ENCODE measurements around the gene HEXD. TPM values are rescaled to one million over a fixed set of nuclear protein-coding genes. Genes with fewer than 3 reads are reported as not detected.

HEXD gene
- 2.0 and 3.7 TPM in 2 replicates for polyA plus RNA-seq

DNA sequence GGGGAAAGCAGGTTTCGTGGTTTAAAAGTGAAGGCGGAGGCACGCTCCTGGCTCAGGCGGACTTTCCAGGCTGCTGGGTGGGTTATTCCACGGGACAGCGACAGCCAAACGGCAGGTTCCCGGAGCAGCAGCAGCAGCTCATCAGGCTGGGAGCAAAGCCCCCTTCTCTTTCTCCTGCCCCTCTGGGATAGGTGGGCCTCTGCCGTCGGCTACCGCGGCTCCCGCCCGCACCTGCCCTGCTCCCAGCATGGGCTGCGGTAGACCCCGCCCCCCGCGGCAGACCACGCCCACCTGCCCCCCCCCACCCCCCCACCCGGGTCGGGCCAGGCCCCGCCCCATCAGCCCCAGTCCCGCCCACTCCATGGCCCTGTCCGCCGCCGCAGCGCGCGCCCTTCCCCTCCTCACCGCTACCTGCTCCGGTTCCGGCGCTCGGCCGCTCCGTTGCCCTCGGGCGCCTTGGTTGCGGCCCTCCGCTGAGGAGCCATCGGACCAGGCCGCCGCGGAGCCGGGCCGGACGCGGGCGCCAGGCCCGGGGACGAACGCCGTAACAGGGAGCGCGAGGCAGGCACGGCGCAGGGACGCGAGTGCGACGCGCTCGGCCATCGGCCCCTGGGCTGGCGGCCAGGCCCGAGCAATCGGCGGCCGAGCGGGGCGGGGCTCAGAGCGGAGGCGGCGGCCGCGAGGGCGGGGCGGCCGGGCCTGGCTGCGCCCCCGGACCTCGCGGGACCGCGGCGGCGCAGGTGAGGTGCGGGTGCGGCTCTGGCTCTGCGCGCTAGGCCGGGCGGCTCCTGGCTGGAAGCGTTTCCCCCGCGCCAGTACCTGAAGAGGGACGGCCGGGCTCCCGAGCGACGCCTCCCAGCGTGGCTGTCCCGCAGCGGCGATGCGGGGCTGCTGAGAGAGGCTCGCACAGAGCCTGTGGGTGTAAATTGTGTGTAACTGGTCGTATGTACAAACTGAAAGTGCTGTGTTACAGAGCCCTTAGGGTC lies at the start of gene HEXD, which contains the start of gene OGFOD3:
Gene HEXD, plus strand, starts transcription at position 347 of the 986 bp plus-strand sequence. CDS start 1,453 bp downstream, outside the sequence.
Gene OGFOD3, minus strand, starts transcription at position 586 of the 986 bp plus-strand sequence. Its CDS starts 101 bp downstream, at position 485.

DNA sequence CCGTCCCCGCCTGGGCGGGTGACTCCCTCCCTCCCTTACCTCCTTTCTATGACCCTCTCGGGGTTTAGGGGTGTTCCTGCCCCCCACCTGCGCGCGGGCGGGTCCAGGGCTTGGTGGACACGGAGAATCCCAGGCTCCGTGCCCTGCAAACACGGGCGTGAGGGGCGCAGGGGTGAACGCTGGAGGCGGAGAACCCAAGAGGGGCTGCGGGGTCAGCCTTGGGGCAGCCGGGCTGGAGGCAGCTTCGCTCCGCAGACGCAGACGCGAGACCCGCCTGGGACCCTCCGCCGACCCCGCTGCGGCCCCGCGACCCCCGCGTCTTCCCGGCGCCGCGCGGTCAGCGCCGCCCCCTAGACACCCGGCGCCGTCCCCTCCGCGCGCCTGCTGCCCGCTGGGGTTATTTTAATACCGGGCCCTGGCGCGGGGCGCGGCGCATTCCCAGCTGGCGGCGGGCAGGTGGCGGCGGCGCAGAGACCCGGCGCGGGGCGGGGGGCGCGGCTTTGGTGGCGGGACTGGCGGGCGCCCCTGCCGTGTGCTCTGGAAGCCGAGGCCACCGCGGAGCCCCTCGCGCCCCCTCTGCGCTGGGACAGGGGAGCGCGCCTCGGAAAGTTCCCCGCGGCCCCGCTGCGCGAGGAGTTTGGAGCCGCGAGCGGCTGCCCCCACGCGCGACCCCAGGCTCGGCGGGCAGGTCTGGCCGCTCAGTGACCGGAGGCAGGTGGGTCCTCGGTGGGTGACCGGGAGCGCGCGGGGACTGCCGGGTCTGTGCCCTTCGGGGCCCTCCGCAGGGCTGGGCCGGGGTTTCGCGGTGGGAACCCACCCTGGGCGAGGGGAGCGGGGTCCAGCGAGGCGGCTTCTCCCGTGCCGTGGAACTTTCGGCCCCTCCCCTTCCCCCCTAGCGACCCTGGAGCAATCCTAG lies 46.6 kb upstream of the HEXD start, which contains the start of gene UTS2R:
Gene UTS2R, plus strand, starts transcription at position 433 of the 916 bp plus-strand sequence. CDS start 2,560 bp downstream, outside the sequence.

DNA sequence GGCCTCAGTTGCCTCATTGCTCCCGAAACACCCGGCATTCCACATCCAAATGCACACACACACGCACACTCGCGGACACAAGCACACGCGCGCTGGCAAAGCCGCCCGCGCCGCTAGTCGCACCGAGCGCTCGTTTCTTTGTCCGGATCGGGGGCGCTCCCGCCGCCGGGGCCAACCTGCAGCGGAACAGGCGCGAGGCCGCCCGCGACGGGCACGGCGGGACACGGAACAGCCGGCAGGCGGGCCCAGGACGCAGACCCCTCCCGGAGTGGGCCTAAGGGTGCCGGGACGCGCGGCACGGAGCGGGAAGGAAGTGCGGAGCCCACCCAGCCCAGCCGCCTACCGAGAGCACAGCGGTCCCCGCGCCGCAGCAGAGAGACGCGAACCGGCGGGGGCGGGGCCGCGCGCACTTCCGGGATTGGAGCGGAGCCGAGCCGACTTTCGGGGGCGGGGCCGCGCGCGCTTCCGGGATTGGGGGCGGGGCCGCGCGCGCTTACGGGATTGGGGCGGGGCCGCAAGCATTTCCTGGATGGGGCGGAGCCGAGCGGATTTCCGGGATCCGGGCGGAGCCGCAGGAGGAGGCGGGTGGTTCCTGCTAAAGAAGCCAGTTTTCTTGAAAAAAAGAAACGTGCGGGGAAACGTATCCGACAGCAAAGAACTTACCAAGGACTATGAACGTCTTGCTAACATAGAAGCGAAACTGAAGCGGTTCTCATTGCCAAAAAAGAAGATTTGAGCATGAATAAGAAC lies 32.4 kb downstream of the HEXD start, which contains the start of gene CYBC1:
Gene CYBC1, minus strand, starts transcription at position 396 of the 750 bp plus-strand sequence. CDS start 1,498 bp downstream, outside the sequence.

DNA sequence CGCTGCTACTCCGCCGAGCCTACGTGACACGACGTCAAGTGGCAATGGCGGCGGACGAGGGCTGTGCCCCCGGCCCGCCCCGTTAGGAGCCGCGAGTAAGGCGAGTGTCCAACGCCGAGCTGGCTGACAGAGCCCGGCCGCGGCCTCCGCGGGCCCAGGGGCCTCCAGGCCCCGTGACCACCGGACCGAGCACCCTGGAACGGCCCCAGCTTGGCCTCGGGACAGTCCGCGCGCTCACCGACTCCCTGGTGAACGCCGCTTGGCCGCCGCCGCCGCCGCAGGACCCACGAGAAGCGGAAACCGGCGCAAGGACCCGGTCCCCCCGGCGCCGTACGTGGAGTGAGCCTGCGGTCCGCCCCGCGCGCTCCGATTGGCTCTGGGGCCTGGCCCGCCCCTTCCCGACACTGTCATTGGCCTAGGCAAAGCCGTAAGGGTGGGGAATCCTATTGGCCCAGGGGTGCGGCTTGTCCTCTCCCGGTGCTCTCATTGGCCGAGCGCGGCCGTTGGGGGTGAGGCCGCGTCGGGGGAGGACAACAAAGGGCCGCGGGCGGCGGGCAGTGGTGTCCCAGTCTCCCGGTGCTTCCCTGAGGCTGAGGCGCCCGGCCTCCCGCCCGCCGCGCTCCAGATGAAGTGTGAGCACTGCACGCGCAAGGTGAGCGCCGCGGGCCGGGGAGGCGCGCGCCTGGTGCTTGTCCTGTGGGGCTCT lies 40.2 kb downstream of the HEXD start, which contains the start of gene NARF:
Gene NARF, plus strand, starts transcription at position 563 of the 706 bp plus-strand sequence. Its CDS starts 63 bp downstream, at position 626.

Other genes starting within 250 kb of the HEXD start
- 2.7 and 4.0 TPM in 2 replicates for gene CCDC57, start 205.5 kb upstream of the HEXD start, polyA plus RNA-seq
- 0.31 TPM in 1 of 2 replicates, not detected in the other for gene SLC16A3, start 189.3 kb upstream of the HEXD start, polyA plus RNA-seq
- 12.2 and 17.3 TPM in 2 replicates for gene CSNK1D, start 144.6 kb upstream of the HEXD start, polyA plus RNA-seq
- not detected in 2 replicates for gene CD7, start 100.7 kb upstream of the HEXD start, polyA plus RNA-seq
- not detected in 2 replicates for gene SECTM1, start 84.6 kb upstream of the HEXD start, polyA plus RNA-seq
- gene TEX19, start 59.1 kb upstream of the HEXD start, polyA plus RNA-seq: not detected in 2 replicates
- not detected in 2 replicates for gene UTS2R, start 46.6 kb upstream of the HEXD start, polyA plus RNA-seq
- 0.36 and 7.6 TPM in 2 replicates for gene OGFOD3, start 239 bp downstream of the HEXD start, polyA plus RNA-seq
- 4.6 and 7.0 TPM in 2 replicates for gene CYBC1, start 32.4 kb downstream of the HEXD start, polyA plus RNA-seq
- 42.2 and 47.7 TPM in 2 replicates for gene NARF, start 40.4 kb downstream of the HEXD start, polyA plus RNA-seq
- 13.8 and 15.0 TPM in 2 replicates for gene FOXK2, start 101.4 kb downstream of the HEXD start, polyA plus RNA-seq
- gene WDR45B, start 230.1 kb downstream of the HEXD start, polyA plus RNA-seq: 9.6 and 12.0 TPM in 2 replicates

Measured in Purkinje cell (primary cell).